Choroid plexus epithelial cell (primary cell): ENCODE measurements around the gene STEAP3.

ENCODE experiments used
- DNase-seq: peaks from one replicate; pipeline ENCODE4 v3.0.0-alpha.2; 2010; ENCODE audit warnings: low read depth
- H3K4me3 ChIP-seq: 2 replicates; pipeline ENCODE4 v1.5.1; 2011; ENCODE audit warnings: low read depth, mild to moderate bottlenecking, control low read depth, low read length, moderate library complexity
- TF ChIP-seq, protein P1 (sequence below): conservative IDR thresholded peaks from 2 replicates; pipeline ENCODE4 v1.5.1; 2011; ENCODE audit warnings: low read depth, mild to moderate bottlenecking, control low read depth, inconsistent platforms, low read length, moderate library complexity

Gene STEAP3

GRCh38 chr2:119206201-119206600 is 17.4 kb upstream of the STEAP3 start:
- DNase-seq: no peak
- H3K4me3 ChIP-seq: no peak overlapping the region
- TF ChIP-seq, protein P1, sequence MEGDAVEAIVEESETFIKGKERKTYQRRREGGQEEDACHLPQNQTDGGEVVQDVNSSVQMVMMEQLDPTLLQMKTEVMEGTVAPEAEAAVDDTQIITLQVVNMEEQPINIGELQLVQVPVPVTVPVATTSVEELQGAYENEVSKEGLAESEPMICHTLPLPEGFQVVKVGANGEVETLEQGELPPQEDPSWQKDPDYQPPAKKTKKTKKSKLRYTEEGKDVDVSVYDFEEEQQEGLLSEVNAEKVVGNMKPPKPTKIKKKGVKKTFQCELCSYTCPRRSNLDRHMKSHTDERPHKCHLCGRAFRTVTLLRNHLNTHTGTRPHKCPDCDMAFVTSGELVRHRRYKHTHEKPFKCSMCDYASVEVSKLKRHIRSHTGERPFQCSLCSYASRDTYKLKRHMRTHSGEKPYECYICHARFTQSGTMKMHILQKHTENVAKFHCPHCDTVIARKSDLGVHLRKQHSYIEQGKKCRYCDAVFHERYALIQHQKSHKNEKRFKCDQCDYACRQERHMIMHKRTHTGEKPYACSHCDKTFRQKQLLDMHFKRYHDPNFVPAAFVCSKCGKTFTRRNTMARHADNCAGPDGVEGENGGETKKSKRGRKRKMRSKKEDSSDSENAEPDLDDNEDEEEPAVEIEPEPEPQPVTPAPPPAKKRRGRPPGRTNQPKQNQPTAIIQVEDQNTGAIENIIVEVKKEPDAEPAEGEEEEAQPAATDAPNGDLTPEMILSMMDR: no peak

- H3K4me3 ChIP-seq: no peak overlapping the region
- DNase-seq: no peak
- TF ChIP-seq, protein P1: no peak
Observed at GRCh38 chr2:119207447-119207846, 16.2 kb upstream of the STEAP3 start.

GRCh38 chr2:119208791-119209203 is 14.8 kb upstream of the STEAP3 start:
- no peak overlapping the region for H3K4me3 ChIP-seq
- no peak for DNase-seq
- TF ChIP-seq, protein P1: no peak

DNA sequence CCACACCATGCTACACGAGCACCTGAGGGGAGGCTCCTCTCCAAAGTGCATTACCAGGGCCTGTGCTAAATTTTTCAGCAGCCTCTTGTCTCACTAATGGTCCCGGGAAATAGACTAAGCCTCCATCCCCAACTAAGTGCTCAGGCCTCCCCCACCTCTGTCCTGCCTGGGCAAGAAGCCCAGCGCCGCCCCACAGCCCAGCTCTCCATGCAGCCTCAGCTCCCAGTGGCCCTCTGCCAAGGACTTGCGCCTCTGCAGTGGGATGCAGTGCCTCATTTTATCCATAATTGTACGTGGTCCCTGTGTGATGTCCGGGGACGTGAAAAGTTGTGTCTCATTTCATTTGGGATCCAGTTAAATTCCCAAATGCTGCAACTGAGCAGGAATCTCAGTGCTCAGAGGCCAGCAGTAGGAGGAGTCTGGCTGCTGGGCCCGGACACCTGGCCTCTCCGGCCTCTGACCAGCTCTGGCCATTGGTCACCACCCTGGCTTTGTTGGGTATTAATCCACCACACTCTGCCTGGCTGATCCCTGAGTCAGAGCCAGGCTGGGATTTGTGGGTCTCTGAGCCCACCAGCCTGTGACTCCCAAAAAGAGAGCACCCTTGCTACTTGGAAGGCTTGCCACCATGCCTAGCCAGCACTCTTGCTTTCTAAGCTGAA is 11.4 kb upstream of the STEAP3 start:
- no peak overlapping the region for H3K4me3 ChIP-seq
- TF ChIP-seq, protein P1: no peak
- DNase-seq: no peak

DNA sequence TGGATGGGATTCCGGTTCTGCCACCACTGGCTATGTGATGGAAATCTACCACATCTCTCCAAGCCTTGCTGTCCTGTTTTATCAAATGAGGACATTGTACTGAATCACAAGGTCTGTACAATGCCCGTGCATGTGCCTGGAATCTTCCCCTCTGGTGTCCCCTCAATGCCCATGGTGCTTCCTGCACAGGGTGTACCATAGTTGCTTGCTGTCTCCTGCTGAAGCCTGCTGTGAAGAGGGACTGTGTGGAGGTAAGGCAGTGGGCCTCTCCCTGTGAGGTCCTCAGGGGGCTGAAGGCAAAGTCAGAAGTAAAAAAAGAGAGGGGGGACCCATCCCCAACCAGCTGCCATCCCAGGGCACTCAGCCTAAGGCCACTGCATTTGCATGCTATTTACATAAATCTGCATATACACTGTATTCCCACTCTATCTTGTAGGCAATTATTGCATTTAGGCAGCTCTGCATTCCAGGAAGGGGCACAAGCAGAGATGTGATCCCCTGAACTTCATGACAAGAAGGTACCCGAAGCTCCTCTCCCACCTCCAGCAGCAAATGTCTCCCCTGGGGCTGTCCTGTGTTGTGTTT is 9.1 kb upstream of the STEAP3 start:
- no peak overlapping the region for H3K4me3 ChIP-seq
- DNase-seq: no peak
- TF ChIP-seq, protein P1: no peak

DNA sequence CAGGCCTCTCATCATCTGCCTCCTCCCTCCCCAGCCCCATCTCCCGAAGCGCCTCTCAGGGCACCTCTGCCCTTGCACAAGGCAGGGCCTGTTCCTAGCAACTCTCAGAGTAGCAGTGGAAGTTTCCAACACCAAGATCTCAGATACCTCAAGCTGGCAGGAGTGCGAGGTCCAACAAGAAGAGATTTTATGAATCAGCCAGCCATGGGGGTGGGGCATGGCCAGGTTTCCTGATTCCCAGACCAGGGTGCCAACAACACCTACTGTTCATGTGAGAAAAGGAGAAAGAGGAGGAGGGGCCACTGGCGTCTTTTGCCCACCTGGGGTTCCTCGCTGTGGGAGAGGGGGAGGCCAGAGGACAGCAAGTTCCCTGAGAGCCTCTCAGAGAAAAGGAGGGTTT is 6.6 kb upstream of the STEAP3 start:
- no peak for DNase-seq
- H3K4me3 ChIP-seq: no peak overlapping the region
- TF ChIP-seq, protein P1: no peak

- TF ChIP-seq, protein P1: peak; percentile 85
- H3K4me3 ChIP-seq: no peak overlapping the region
- DNase-seq: peak; percentile 89
Observed at GRCh38 chr2:119218478-119219064, 5.1 kb upstream of the STEAP3 start.
